Progenitor cell of endocrine pancreas (in vitro differentiated cells): ENCODE data around the gene SLC15A1. TPM values are rescaled to one million over a fixed set of nuclear protein-coding genes. Genes with fewer than 3 reads are reported as not detected.
"Not testable (repeated sequence)": the region's sequence is repeated elsewhere in the genome, so short reads cannot be mapped to it uniquely, and the experiment has no call there.

Source experiments
- DNase-seq: peaks from one replicate; pipeline ENCODE4 v3.0.0; 2021; ENCODE audit warnings: low spot score; ENCODE audit not compliant: unreplicated experiment
- H3K27ac Mint-ChIP-seq: 2 replicates; pipeline ENCODE4 v1.8.0; 2021; ENCODE audit warnings: mild to moderate bottlenecking, moderate library complexity, mixed read lengths
- H3K27me3 Mint-ChIP-seq: 2 replicates; pipeline ENCODE4 v1.8.0; 2021; ENCODE audit warnings: mixed read lengths
- H3K36me3 Mint-ChIP-seq: 2 replicates; pipeline ENCODE4 v1.8.0; 2022; ENCODE audit warnings: mixed read lengths; ENCODE audit not compliant: insufficient read depth
- H3K4me1 Mint-ChIP-seq: 2 replicates; pipeline ENCODE4 v1.8.0; 2021; ENCODE audit warnings: low read depth, mixed read lengths
- H3K4me3 Mint-ChIP-seq: 2 replicates; pipeline ENCODE4 v1.8.0; 2021; ENCODE audit warnings: low read depth, mild to moderate bottlenecking, moderate library complexity, mixed read lengths
- H3K9me3 Mint-ChIP-seq: 2 replicates; pipeline ENCODE4 v1.8.0; 2021; ENCODE audit warnings: low read depth, mixed read lengths
- total RNA-seq: library from RNA; stranded (reverse); gene quantifications from 2 replicates; pipeline ENCODE4 v1.2.1, GENCODE V29; 2021
- TF ChIP-seq, protein P1 (sequence below): fragments of 200-600 bp; sonication (generic); IDR thresholded peaks from one replicate; pipeline ENCODE4 v1.5.0; 2021; ENCODE audit warnings: antibody characterized with exemption, mild to moderate bottlenecking; ENCODE audit not compliant: unreplicated experiment

The SLC15A1 gene
- total RNA-seq, 1 donor from 2014 or later, result 0.53 TPM

DNA sequence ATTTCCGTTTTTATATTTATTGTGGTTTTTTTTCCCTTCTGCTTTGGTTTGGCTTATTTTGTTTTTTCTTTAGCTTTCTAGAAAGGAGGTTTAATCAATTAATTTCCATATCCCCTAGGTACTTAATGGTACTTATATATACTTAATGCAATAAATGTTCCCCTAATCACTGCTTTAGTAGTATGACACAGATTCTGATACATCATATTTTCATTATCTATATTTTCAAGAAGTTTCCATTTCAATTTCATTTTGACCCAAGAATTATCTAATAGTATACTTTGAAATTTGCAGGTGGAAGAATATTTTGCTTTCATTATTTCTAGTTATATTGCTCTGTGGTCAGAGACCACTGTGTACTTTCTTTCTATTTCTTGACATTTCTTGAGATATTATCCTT, 109.0 kb downstream of the SLC15A1 start:
- H3K4me3 Mint-ChIP-seq, result no peak overlapping the region
- no peaks in the 10 kb centered on the region for H3K9me3 Mint-ChIP-seq
- no peaks in the 10 kb centered on the region for H3K27me3 Mint-ChIP-seq
- H3K4me1 Mint-ChIP-seq, result peaks cover 6% of the 10 kb centered on the region
- H3K27ac Mint-ChIP-seq, result no peak overlapping the region
- TF ChIP-seq, protein P1, sequence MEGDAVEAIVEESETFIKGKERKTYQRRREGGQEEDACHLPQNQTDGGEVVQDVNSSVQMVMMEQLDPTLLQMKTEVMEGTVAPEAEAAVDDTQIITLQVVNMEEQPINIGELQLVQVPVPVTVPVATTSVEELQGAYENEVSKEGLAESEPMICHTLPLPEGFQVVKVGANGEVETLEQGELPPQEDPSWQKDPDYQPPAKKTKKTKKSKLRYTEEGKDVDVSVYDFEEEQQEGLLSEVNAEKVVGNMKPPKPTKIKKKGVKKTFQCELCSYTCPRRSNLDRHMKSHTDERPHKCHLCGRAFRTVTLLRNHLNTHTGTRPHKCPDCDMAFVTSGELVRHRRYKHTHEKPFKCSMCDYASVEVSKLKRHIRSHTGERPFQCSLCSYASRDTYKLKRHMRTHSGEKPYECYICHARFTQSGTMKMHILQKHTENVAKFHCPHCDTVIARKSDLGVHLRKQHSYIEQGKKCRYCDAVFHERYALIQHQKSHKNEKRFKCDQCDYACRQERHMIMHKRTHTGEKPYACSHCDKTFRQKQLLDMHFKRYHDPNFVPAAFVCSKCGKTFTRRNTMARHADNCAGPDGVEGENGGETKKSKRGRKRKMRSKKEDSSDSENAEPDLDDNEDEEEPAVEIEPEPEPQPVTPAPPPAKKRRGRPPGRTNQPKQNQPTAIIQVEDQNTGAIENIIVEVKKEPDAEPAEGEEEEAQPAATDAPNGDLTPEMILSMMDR, result no peak
- no peak for DNase-seq
- H3K36me3 Mint-ChIP-seq, result no peaks in the 10 kb centered on the region

DNA sequence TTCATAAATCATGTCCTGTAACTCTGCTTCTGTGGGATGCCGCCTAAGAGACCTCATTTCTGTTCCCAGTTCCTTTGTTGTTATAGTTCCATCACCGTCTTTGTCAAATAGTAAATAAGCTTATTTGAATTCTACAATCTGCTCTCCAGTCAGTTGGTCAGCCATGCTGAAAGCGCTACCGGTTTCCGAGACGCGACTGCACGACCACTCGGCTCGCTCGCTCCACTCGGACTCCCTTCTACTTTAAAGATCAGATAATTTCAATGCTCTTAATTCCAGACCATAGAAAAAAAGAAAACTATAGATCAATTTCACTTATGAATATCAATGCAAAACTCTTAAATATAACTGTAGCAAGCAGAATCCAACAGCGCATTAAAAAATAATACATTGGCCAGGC, 111.4 kb downstream of the SLC15A1 start:
- H3K4me3 Mint-ChIP-seq, result no peak overlapping the region
- TF ChIP-seq, protein P1, result no peak
- no peak for DNase-seq
- no peaks in the 10 kb centered on the region for H3K9me3 Mint-ChIP-seq
- no peak overlapping the region for H3K27ac Mint-ChIP-seq
- H3K4me1 Mint-ChIP-seq, result no peaks in the 10 kb centered on the region
- H3K27me3 Mint-ChIP-seq, result no peaks in the 10 kb centered on the region
- H3K36me3 Mint-ChIP-seq, result no peaks in the 10 kb centered on the region

DNA sequence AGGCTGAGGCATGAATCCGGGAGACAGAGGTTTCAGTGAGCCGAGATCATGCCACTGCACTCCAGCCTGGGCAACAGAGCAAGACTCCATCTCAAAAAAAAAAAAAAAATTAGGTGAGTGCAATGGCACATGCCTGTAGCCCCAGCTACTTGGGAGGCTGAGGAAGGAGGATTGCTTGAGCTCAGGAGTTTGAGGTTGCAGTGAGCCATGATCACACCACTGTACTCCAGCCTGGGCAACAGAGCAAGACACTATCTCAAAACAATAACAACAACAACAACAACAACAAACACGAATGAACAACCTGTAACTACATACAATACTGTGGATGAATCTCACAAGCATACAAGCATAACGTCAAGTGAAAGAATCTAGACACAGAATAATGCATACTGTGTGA, 112.7 kb downstream of the SLC15A1 start:
- not testable (repeated sequence) for DNase-seq, H3K27ac Mint-ChIP-seq, H3K36me3 Mint-ChIP-seq, H3K4me3 Mint-ChIP-seq, H3K9me3 Mint-ChIP-seq, H3K4me1 Mint-ChIP-seq, H3K27me3 Mint-ChIP-seq

DNA sequence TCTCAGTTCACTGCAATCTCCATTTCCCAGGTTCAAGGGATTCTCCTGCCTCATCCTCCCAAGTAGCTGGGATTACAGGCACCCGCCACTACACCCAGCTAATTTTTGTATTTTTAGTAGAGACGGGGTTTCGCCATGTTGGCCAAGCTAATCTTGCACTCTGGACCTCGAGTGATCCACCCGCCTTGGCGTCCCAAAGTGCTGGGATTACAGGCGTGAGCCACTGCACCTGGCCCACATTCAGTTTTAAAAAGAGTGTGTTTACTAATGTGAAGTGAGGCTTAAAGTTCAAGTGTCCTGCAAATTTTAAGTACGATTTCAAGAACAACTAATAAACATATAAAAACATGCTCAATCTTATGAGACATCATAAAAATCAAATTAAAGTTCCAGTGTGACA, 114.1 kb downstream of the SLC15A1 start:
- H3K4me3 Mint-ChIP-seq, DNase-seq, H3K9me3 Mint-ChIP-seq, H3K27ac Mint-ChIP-seq, H3K27me3 Mint-ChIP-seq, H3K36me3 Mint-ChIP-seq, H3K4me1 Mint-ChIP-seq: not testable (repeated sequence)

Other genes starting within 250 kb of the SLC15A1 start
- 105 and 113 TPM in 2 replicates for gene STK24, start 175.6 kb downstream of the SLC15A1 start, total RNA-seq
- 27.9 and 35.7 TPM in 2 replicates for gene DOCK9, start 225.4 kb upstream of the SLC15A1 start, total RNA-seq